SK-N-SH treated with all-trans-retinoic acid at 6 μM for 48 hours (cell line): ENCODE measurements around the gene CD4.

Source experiments
- ARNTL ChIP-seq: fragments of 450-650 bp; formaldehyde crosslinking; IDR thresholded peaks from 2 replicates; pipeline ENCODE4 v1.5.0; 2020; ENCODE audit warnings: low read depth, mild to moderate bottlenecking, moderate library complexity, borderline replicate concordance
- TF ChIP-seq, protein P1 (sequence below): fragments of 250-450 bp; sonication (Bioruptor Pico); IDR thresholded peaks from 2 replicates; pipeline ENCODE4 v1.5.1; 2020; ENCODE audit warnings: low read depth, mild to moderate bottlenecking, moderate library complexity

DNA sequence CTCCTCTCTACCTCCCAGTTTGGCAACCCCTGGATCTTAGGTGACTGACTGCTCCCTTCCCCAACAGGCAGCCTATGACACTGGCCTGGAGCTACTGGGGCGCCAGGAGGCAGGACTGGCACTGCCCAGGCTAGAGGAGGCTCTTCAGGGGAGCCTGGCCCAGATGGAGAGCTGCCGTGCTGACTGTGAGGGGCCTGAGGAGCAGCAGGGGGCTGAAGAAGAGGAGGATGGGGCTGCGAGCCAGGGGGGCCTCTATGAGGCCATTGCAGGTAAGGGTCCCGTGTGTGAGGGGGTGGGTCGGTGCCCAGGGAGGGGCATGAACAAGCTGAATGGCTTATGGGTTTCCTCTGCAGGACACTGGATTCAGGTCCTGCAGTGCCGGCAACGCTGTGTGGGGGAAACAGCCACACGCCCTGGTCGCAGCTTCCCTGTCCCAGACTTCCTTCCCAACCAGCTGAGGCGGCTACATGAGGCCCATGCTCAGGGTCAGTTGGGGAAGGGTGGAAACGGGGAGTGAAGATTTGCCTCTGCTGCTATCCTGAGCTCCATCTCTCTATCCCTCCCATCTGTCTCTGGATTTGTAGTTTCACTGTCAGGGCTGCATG is 41.1 kb downstream of the CD4 start:
- TF ChIP-seq, protein P1, sequence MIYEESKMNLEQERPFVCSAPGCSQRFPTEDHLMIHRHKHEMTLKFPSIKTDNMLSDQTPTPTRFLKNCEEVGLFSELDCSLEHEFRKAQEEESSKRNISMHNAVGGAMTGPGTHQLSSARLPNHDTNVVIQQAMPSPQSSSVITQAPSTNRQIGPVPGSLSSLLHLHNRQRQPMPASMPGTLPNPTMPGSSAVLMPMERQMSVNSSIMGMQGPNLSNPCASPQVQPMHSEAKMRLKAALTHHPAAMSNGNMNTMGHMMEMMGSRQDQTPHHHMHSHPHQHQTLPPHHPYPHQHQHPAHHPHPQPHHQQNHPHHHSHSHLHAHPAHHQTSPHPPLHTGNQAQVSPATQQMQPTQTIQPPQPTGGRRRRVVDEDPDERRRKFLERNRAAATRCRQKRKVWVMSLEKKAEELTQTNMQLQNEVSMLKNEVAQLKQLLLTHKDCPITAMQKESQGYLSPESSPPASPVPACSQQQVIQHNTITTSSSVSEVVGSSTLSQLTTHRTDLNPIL = no peak
- no peak for TF ChIP-seq ARNTL (CRISPR knock-in tag)
